Type B pancreatic cell (in vitro differentiated cells): Measurements from ENCODE around the gene BIVM. TPM values are rescaled to one million over a fixed set of nuclear protein-coding genes. Genes with fewer than 3 reads are reported as not detected.

ENCODE experiments used
- DNase-seq: peaks from one replicate; pipeline ENCODE4 v3.0.0; 2021; ENCODE audit warnings: mixed read lengths; ENCODE audit not compliant: unreplicated experiment; ENCODE audit errors: extremely low spot score
- H3K27ac Mint-ChIP-seq: 2 replicates; pipeline ENCODE4 v1.8.0; 2021; ENCODE audit warnings: mild to moderate bottlenecking, mixed read lengths
- H3K27me3 Mint-ChIP-seq: 2 replicates; pipeline ENCODE4 v1.8.0; 2021; ENCODE audit warnings: mixed read lengths
- H3K36me3 Mint-ChIP-seq: 2 replicates; pipeline ENCODE4 v1.8.0; 2021; ENCODE audit warnings: mixed read lengths
- H3K4me1 Mint-ChIP-seq: one replicate; pipeline ENCODE4 v1.8.0; 2021; ENCODE audit warnings: mixed read lengths; ENCODE audit not compliant: unreplicated experiment
- H3K4me3 Mint-ChIP-seq: 2 replicates; pipeline ENCODE4 v1.8.0; 2021; ENCODE audit warnings: mild to moderate bottlenecking, mixed read lengths
- H3K9me3 Mint-ChIP-seq: 2 replicates; pipeline ENCODE4 v1.8.0; 2021; ENCODE audit warnings: mixed read lengths
- total RNA-seq: library from RNA; stranded (reverse); gene quantifications from 2 replicates; pipeline ENCODE4 v1.2.1, GENCODE V29; 2021; ENCODE audit warnings: low replicate concordance
- TF ChIP-seq, protein P1 (sequence below): fragments of 200-600 bp; sonication (generic); conservative IDR thresholded peaks from 2 replicates; pipeline ENCODE4 v1.5.0; 2021; ENCODE audit warnings: antibody characterized with exemption, mild to moderate bottlenecking

Gene BIVM
- total RNA-seq, 1 donor from 2014 or later = 30.0 TPM

DNA sequence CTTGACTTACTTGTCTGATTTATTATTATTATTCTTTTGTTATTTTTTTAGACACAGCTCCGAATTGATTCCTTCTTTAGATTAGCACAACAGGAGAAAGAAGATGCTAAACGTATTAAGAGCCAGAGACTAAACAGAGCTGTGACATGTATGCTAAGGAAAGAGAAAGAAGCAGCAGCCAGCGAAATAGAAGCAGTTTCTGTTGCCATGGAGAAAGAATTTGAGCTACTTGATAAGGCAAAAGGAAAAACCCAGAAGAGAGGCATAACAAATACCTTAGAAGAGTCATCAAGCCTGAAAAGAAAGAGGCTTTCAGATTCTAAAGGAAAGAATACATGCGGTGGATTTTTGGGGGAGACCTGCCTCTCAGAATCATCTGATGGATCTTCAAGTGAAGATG is 76.3 kb downstream of the BIVM start:
- H3K36me3 Mint-ChIP-seq = peaks cover 38% of the 10 kb centered on the region
- H3K27me3 Mint-ChIP-seq = no peaks in the 10 kb centered on the region
- no peaks in the 10 kb centered on the region for H3K9me3 Mint-ChIP-seq
- TF ChIP-seq, protein P1, sequence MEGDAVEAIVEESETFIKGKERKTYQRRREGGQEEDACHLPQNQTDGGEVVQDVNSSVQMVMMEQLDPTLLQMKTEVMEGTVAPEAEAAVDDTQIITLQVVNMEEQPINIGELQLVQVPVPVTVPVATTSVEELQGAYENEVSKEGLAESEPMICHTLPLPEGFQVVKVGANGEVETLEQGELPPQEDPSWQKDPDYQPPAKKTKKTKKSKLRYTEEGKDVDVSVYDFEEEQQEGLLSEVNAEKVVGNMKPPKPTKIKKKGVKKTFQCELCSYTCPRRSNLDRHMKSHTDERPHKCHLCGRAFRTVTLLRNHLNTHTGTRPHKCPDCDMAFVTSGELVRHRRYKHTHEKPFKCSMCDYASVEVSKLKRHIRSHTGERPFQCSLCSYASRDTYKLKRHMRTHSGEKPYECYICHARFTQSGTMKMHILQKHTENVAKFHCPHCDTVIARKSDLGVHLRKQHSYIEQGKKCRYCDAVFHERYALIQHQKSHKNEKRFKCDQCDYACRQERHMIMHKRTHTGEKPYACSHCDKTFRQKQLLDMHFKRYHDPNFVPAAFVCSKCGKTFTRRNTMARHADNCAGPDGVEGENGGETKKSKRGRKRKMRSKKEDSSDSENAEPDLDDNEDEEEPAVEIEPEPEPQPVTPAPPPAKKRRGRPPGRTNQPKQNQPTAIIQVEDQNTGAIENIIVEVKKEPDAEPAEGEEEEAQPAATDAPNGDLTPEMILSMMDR = no peak
- peaks cover 6% of the 10 kb centered on the region for H3K4me1 Mint-ChIP-seq
- DNase-seq = no peak
- no peak overlapping the region for H3K27ac Mint-ChIP-seq
- no peak overlapping the region for H3K4me3 Mint-ChIP-seq

DNA sequence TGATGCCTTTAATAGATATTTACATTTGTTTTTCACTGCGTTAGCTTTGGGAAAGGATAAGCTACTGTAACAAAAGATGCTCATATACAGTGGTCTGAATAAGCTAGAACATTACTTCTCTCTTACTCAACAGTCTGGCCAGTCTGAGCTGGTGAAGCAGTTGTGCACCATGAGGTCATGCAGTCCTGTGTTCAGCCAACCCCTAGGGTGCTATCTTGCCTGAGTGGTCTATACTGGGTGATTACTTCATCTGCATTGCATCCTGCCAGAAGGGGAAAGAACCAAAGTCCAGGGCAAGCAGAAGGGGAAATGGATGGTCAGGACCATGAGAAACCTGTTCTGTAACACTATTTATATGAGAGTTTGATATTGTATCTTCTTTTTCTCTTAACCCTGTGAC is 78.4 kb downstream of the BIVM start:
- no peaks in the 10 kb centered on the region for H3K27me3 Mint-ChIP-seq
- H3K9me3 Mint-ChIP-seq = no peaks in the 10 kb centered on the region
- H3K36me3 Mint-ChIP-seq = peaks cover 27% of the 10 kb centered on the region
- no peaks in the 10 kb centered on the region for H3K4me1 Mint-ChIP-seq
- TF ChIP-seq, protein P1 = no peak
- H3K27ac Mint-ChIP-seq = no peak overlapping the region
- DNase-seq = no peak
- H3K4me3 Mint-ChIP-seq = no peak overlapping the region

DNA sequence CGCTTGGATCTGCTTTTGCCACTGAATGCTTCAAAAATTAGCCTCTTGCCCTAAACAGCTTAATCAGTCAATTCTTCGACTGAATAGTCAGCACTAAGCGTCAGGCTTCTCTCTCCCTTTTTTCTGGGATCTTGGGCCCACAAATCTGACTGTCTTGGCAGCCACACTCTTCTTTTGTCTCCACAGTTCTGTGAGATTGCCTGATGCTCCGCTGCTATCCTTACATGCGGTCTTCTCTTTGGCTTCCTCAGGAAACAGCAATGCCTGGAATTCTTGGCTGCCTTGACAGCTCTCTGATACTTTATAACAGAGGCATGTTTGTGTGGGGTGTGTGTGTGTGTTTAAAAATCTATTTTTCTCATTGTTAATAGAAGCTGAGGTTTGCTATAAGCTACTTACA is 79.6 kb downstream of the BIVM start:
- H3K4me3 Mint-ChIP-seq = no peak overlapping the region

DNA sequence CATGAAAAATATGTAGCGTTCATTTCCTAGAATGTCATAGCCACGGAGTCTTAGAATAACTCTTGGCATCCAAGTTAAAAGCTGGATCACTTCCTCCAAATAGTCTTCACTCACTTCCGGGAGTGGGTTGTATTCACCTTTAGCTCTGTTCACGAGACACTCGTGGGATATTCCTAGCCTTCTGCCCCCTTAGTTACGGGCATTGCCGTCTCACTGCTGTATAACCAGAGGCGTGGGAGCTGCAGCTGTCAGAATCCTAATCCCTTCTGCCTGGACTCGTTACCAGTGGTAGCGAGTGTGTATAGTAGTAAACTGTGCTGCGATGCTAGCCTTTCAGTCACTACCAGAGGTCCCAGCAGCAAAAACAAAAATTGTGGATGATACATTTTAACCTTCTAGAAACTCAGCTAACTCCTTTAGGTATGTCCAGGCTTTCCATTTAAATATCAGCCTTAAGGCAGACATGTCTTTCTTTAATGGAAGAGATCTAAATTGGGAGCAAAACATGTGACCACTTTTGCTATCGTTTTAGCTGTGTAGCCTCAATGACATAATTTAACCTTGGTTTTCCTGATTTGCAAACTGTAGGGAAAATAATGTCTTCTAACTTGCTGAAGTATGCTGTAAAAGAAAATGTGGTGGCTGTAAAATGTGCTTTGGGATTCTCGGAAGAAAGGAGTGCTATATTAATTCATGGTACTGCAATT is 81.0 kb downstream of the BIVM start:
- no peak overlapping the region for H3K27ac Mint-ChIP-seq
- no peak for DNase-seq
- H3K9me3 Mint-ChIP-seq = no peaks in the 10 kb centered on the region
- H3K27me3 Mint-ChIP-seq = no peaks in the 10 kb centered on the region
- no peak overlapping the region for H3K4me3 Mint-ChIP-seq
- TF ChIP-seq, protein P1 = no peak
- H3K4me1 Mint-ChIP-seq = no peaks in the 10 kb centered on the region
- H3K36me3 Mint-ChIP-seq = peaks cover 18% of the 10 kb centered on the region

More for the DNA sequence above, 79.6 kb downstream of the BIVM start:
- TF ChIP-seq, protein P1 = no peak
- no peak for DNase-seq
- H3K27me3 Mint-ChIP-seq = no peaks in the 10 kb centered on the region
- H3K4me1 Mint-ChIP-seq = no peaks in the 10 kb centered on the region
- peaks cover 23% of the 10 kb centered on the region for H3K36me3 Mint-ChIP-seq
- no peaks in the 10 kb centered on the region for H3K9me3 Mint-ChIP-seq
- H3K27ac Mint-ChIP-seq = no peak overlapping the region

DNA sequence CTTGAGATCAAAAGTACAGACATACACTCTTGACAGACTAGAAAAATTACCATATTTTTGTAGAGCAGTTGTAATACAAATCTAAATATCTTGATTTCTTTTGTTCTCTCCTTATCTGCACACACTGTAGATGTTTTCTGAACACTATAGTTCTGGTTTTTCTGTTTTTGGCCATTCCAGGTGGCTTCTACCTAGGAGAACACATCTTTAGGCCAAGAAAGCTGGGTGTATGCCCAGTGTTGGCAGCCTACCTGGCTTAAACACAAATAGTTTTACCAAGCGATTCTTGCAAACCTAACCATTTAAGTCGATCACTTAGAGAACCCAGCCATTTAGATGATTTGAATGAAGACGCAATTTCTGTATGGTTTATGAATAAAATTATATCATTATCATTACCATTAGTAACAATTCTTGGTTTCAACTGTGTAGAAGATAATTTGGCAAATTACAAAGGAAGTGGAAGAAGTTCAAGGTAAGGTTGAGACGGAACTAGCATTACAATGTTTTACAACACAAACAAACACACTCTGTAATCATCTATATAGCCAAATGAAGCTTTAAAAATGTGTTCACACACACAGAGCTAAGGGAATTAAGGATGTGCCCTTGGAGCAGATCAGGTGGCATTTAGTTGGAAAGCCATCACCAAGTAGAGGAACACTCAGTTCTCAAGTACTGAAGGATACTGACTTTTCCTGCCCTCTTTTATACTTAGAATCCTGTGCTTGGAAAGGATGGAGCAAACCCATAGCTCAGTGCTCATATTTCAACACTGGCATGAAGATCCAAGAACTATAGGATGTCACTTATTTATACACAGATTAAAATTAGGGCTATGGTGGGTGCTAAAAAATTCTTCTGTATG is 83.1 kb downstream of the BIVM start:
- H3K27ac Mint-ChIP-seq = no peak overlapping the region
- H3K4me3 Mint-ChIP-seq = no peak overlapping the region
- DNase-seq = no peak
- H3K27me3 Mint-ChIP-seq = no peaks in the 10 kb centered on the region
- H3K36me3 Mint-ChIP-seq = peaks cover 3% of the 10 kb centered on the region
- H3K9me3 Mint-ChIP-seq = no peaks in the 10 kb centered on the region
- H3K4me1 Mint-ChIP-seq = no peaks in the 10 kb centered on the region
- TF ChIP-seq, protein P1 = no peak

Other genes starting within 250 kb of the BIVM start
- 43.6 and 54.4 TPM in 2 replicates for gene TPP2, start 202.1 kb upstream of the BIVM start, total RNA-seq
- gene METTL21C, start 104.1 kb upstream of the BIVM start, total RNA-seq = not detected in 2 replicates
- gene TEX30, start 25.3 kb upstream of the BIVM start, total RNA-seq = 10.9 and 14.5 TPM in 2 replicates
- 8.1 and 28.5 TPM in 2 replicates for gene POGLUT2, start 143 bp upstream of the BIVM start, total RNA-seq
- 44.1 and 51.6 TPM in 2 replicates for gene ERCC5, start 46.9 kb downstream of the BIVM start, total RNA-seq